NB4 (cell line): ENCODE results near the gene NALCN.

Experiments
- DNase-seq: peaks from one replicate; pipeline ENCODE4 v3.0.0; 2010; ENCODE audit warnings: low read depth
- H3K4me3 ChIP-seq: one replicate; pipeline ENCODE4 v1.5.1; 2011; ENCODE audit warnings: mild to moderate bottlenecking, low read depth, low read length, moderate library complexity
- CTCF ChIP-seq: IDR thresholded peaks from one replicate; pipeline ENCODE4 v1.5.1; 2012; ENCODE audit warnings: low read depth, low read length
- MAX ChIP-seq: IDR thresholded peaks from 2 replicates; pipeline ENCODE4 v1.6.1; 2011; ENCODE audit warnings: low read depth, low read length
- MYC ChIP-seq: IDR thresholded peaks from 2 replicates; pipeline ENCODE4 v1.6.1; 2011; ENCODE audit warnings: low read depth, low read length
- POLR2A ChIP-seq: IDR thresholded peaks from 2 replicates; pipeline ENCODE4 v1.6.1; 2011; ENCODE audit warnings: mild to moderate bottlenecking; ENCODE audit not compliant: insufficient read length; ENCODE audit errors: extremely low read depth

NALCN gene

GRCh38 chr13:101341464-101341863 lies 74.8 kb downstream of the NALCN start:
- no peak overlapping the region for H3K4me3 ChIP-seq
- no peak for DNase-seq
- no peak for TF ChIP-seq MAX
- TF ChIP-seq CTCF: no peak
- TF ChIP-seq POLR2A: no peak
- TF ChIP-seq MYC: no peak

- no peak for TF ChIP-seq CTCF
- TF ChIP-seq POLR2A: no peak
- TF ChIP-seq MYC: no peak
- no peak for TF ChIP-seq MAX
- H3K4me3 ChIP-seq: no peak overlapping the region
- no peak for DNase-seq
Measured at GRCh38 chr13:101339202-101339601, 77.1 kb downstream of the NALCN start.

GRCh38 chr13:101332583-101332982 lies 83.7 kb downstream of the NALCN start:
- peak; percentile 11 for DNase-seq
- no peak overlapping the region for H3K4me3 ChIP-seq
- no peak for TF ChIP-seq POLR2A
- no peak for TF ChIP-seq MYC
- TF ChIP-seq MAX: no peak
- no peak for TF ChIP-seq CTCF

- DNase-seq: peak; percentile 30
- no peak overlapping the region for H3K4me3 ChIP-seq
- TF ChIP-seq MYC: no peak
- TF ChIP-seq MAX: no peak
- no peak for TF ChIP-seq POLR2A
- TF ChIP-seq CTCF: no peak
Measured at GRCh38 chr13:101331731-101332130, 84.6 kb downstream of the NALCN start.

GRCh38 chr13:101327871-101328270 lies 88.4 kb downstream of the NALCN start:
- no peak for TF ChIP-seq MAX
- TF ChIP-seq MYC: no peak
- TF ChIP-seq POLR2A: no peak
- no peak for TF ChIP-seq CTCF
- DNase-seq: no peak
- no peak overlapping the region for H3K4me3 ChIP-seq

GRCh38 chr13:101326710-101327109 lies 89.6 kb downstream of the NALCN start:
- TF ChIP-seq POLR2A (no peak), MAX (no peak), MYC (no peak), CTCF (no peak)
- no peak for DNase-seq
- H3K4me3 ChIP-seq: no peak overlapping the region
